BLaER1 (cell line): ENCODE results near the gene SMTNL1.

Source experiments
- H3K27ac ChIP-seq: shearing (Covaris generic); formaldehyde crosslinking; 2 replicates; pipeline ENCODE4 v1.8.1; 2022
- H3K27me3 ChIP-seq: shearing (Covaris generic); formaldehyde crosslinking; 2 replicates; pipeline ENCODE4 v1.8.1; 2022
- H3K36me3 ChIP-seq: shearing (Covaris generic); formaldehyde crosslinking; 2 replicates; pipeline ENCODE4 v1.8.1; 2022
- H3K4me1 ChIP-seq: shearing (Covaris generic); formaldehyde crosslinking; 2 replicates; pipeline ENCODE4 v1.8.1; 2022
- H3K4me2 ChIP-seq: shearing (Covaris generic); formaldehyde crosslinking; 2 replicates; pipeline ENCODE4 v1.8.1; 2022
- H3K4me3 ChIP-seq: shearing (Covaris generic); formaldehyde crosslinking; 2 replicates; pipeline ENCODE4 v1.8.1; 2022
- H3K9ac ChIP-seq: shearing (Covaris generic); formaldehyde crosslinking; 2 replicates; pipeline ENCODE4 v1.8.1; 2022
- H3K9me3 ChIP-seq: shearing (Covaris generic); formaldehyde crosslinking; 2 replicates; pipeline ENCODE4 v1.8.1; 2022
- H4K20me1 ChIP-seq: shearing (Covaris generic); formaldehyde crosslinking; 2 replicates; pipeline ENCODE4 v1.8.1; 2022
- Cebpa-rat ChIP-seq: shearing (Covaris generic); IDR thresholded peaks from 2 replicates; pipeline ENCODE4 v1.8.1; 2022

SMTNL1 gene

DNA sequence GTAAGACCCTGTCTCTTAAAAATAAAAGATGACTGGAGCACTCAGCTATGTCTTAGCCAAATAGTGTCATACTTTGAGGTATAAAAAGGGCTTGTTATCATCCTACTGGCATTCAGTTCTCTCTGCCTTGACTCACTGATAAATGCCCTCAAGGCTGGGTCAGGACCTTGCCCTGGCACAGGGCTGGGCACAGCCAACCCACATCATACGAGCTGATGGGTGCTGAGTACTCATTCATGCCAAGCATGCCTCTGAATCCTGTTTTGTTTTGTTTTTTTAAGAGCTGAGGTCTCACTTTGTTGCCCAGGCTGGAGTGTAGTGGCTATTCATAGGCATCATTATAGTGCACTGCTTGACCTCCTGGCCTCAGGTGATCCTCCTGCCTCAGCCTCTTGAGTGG is 1.9 kb downstream of the SMTNL1 start:
- Histone ChIP-seq H3K9me3 (no peaks in the 10 kb centered on the region), H3K4me2 (no peak overlapping the region), H3K4me3 (no peak overlapping the region), H4K20me1 (no peaks in the 10 kb centered on the region), H3K36me3 (no peaks in the 10 kb centered on the region), H3K27ac (no peak overlapping the region), H3K4me1 (no peaks in the 10 kb centered on the region), H3K27me3 (no peaks in the 10 kb centered on the region), H3K9ac (no peak overlapping the region)
- TF ChIP-seq Cebpa-rat = no peak

- Histone ChIP-seq H4K20me1 (no peaks in the 10 kb centered on the region), H3K36me3 (no peaks in the 10 kb centered on the region), H3K9ac (no peak overlapping the region), H3K4me1 (no peaks in the 10 kb centered on the region), H3K27me3 (no peaks in the 10 kb centered on the region), H3K4me3 (no peak overlapping the region), H3K27ac (no peak overlapping the region), H3K4me2 (no peak overlapping the region), H3K9me3 (no peaks in the 10 kb centered on the region)
- no peak for TF ChIP-seq Cebpa-rat
These were observed 3.8 kb downstream of the SMTNL1 start for GRCh38 chr11:57541169-57541568.

DNA sequence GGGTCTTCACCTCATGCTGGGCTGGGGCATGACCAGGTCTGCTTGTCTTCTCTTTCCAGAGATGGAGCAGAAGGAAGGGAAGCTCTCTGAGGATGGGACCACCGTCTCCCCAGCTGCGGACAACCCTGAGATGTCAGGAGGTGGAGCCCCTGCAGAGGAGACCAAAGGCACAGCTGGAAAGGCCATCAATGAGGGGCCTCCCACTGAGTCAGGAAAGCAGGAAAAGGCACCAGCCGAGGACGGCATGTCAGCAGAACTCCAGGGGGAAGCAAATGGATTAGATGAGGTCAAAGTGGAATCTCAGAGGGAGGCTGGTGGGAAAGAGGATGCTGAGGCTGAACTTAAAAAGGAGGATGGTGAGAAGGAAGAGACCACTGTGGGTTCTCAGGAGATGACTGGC is 5.2 kb downstream of the SMTNL1 start:
- no peak overlapping the region for H3K4me2 ChIP-seq
- no peak for TF ChIP-seq Cebpa-rat
- H3K4me1 ChIP-seq = peaks cover 8% of the 10 kb centered on the region

GRCh38 chr11:57543593-57543992 is 6.2 kb downstream of the SMTNL1 start:
- H3K27me3 ChIP-seq = no peaks in the 10 kb centered on the region
- H4K20me1 ChIP-seq = no peaks in the 10 kb centered on the region
- peaks cover under 1% of the 10 kb centered on the region; the same call in 1 of the 2 replicates for H3K36me3 ChIP-seq
- H3K27ac ChIP-seq = no peak overlapping the region
- H3K9ac ChIP-seq = no peak overlapping the region
- no peaks in the 10 kb centered on the region for H3K9me3 ChIP-seq
- no peak for TF ChIP-seq Cebpa-rat
- H3K4me3 ChIP-seq = no peak overlapping the region
- H3K4me1 ChIP-seq = peaks cover 17% of the 10 kb centered on the region
- H3K4me2 ChIP-seq = no peak overlapping the region

More for the DNA sequence above, 5.2 kb downstream of the SMTNL1 start:
- Histone ChIP-seq H3K27me3 (no peaks in the 10 kb centered on the region), H3K4me3 (no peak overlapping the region), H3K36me3 (no peaks in the 10 kb centered on the region), H3K9ac (no peak overlapping the region), H3K27ac (no peak overlapping the region), H3K9me3 (no peaks in the 10 kb centered on the region), H4K20me1 (no peaks in the 10 kb centered on the region)

DNA sequence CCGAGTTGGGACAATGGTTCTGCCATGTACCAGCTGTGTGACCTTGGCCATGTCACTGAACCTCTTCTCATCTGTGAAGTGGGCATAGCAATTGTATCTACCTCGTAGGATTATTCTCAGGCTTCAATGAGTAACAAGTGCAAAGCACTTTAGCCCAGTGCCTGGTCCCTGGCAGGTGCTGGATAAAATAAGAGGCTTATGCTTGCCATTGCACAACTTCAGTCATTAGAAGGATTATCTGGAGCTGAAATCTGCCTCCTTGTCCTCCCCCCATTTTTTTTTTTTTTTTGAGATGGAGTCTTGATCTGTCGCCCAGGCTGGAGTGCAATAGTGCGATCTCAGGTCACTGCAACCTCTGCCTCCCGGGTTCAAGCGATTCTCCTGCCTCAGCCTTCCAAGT is 7.2 kb downstream of the SMTNL1 start:
- no peaks in the 10 kb centered on the region for H3K27me3 ChIP-seq
- H3K36me3 ChIP-seq = peaks cover 10% of the 10 kb centered on the region
- no peak overlapping the region for H3K4me2 ChIP-seq
- peaks cover 17% of the 10 kb centered on the region for H3K4me1 ChIP-seq
- no peaks in the 10 kb centered on the region for H4K20me1 ChIP-seq
- H3K9ac ChIP-seq = no peak overlapping the region
- H3K27ac ChIP-seq = no peak overlapping the region
- H3K4me3 ChIP-seq = no peak overlapping the region
- no peak for TF ChIP-seq Cebpa-rat
- no peaks in the 10 kb centered on the region for H3K9me3 ChIP-seq

DNA sequence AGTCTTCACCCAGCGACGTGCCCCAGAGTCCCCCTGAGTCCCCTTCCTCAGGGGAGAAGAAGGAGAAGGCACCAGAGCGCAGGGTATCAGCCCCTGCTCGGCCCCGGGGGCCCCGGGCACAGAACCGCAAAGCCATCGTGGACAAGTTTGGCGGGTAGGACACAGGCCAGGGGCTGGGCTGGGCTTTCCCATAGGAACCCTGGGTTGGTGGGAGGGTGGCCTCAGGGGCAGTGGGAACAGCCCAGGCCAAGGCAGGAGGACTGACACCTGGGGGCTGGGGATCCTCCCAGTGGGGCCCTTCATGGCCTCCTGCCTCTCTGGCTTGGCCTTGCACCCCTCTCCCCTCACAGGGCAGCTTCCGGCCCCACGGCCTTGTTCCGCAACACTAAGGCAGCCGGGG is 8.5 kb downstream of the SMTNL1 start:
- Histone ChIP-seq H4K20me1 (no peaks in the 10 kb centered on the region), H3K9ac (no peak overlapping the region), H3K27me3 (no peaks in the 10 kb centered on the region), H3K4me1 (peaks cover 17% of the 10 kb centered on the region), H3K4me2 (no peak overlapping the region), H3K9me3 (no peaks in the 10 kb centered on the region), H3K36me3 (peaks cover 23% of the 10 kb centered on the region), H3K27ac (no peak overlapping the region), H3K4me3 (no peak overlapping the region)
- no peak for TF ChIP-seq Cebpa-rat

DNA sequence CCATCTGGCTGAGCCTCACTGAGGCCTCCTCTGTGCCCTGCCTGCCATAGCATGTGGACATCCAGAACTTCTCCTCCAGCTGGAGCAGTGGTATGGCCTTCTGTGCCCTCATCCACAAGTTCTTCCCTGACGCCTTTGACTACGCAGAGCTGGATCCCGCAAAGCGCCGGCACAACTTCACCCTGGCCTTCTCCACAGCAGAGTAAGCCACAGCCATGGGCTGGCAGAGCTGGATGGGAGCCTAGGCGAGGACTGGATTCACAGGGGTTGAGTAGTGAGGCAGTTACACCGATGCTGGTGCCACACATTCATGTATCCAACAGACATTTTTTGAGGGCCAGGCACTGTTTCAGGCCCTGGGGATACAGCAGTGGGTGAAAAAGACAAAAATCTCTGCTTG is 9.1 kb downstream of the SMTNL1 start:
- no peaks in the 10 kb centered on the region for H4K20me1 ChIP-seq
- no peak for TF ChIP-seq Cebpa-rat
- no peak overlapping the region for H3K4me3 ChIP-seq
- no peaks in the 10 kb centered on the region for H3K9me3 ChIP-seq
- H3K4me1 ChIP-seq = peaks cover 17% of the 10 kb centered on the region
- H3K4me2 ChIP-seq = no peak overlapping the region
- peaks cover 29% of the 10 kb centered on the region for H3K36me3 ChIP-seq
- H3K9ac ChIP-seq = no peak overlapping the region
- no peak overlapping the region for H3K27ac ChIP-seq
- no peaks in the 10 kb centered on the region for H3K27me3 ChIP-seq

- no peak for TF ChIP-seq Cebpa-rat
- H3K9ac ChIP-seq = no peak overlapping the region
- no peaks in the 10 kb centered on the region for H3K27me3 ChIP-seq
- no peaks in the 10 kb centered on the region for H3K9me3 ChIP-seq
- peak overlapping the region; percentile 77 for H3K27ac ChIP-seq
- H3K36me3 ChIP-seq = peaks cover 34% of the 10 kb centered on the region
- peaks cover 17% of the 10 kb centered on the region for H3K4me1 ChIP-seq
- no peaks in the 10 kb centered on the region for H4K20me1 ChIP-seq
- H3K4me3 ChIP-seq = no peak overlapping the region
- peak overlapping the region; percentile 79 for H3K4me2 ChIP-seq
These were observed 9.6 kb downstream of the SMTNL1 start for GRCh38 chr11:57546869-57547475.

GRCh38 chr11:57547854-57548377 is 10.5 kb downstream of the SMTNL1 start:
- no peaks in the 10 kb centered on the region for H3K27me3 ChIP-seq
- H3K9ac ChIP-seq = peak overlapping the region; percentile 70
- H3K27ac ChIP-seq = peak overlapping the region; percentile 77
- TF ChIP-seq Cebpa-rat = no peak
- peak overlapping the region; percentile 79 for H3K4me2 ChIP-seq
- peaks cover 17% of the 10 kb centered on the region for H3K4me1 ChIP-seq
- peaks cover 44% of the 10 kb centered on the region for H3K36me3 ChIP-seq
- no peaks in the 10 kb centered on the region for H3K9me3 ChIP-seq
- H4K20me1 ChIP-seq = no peaks in the 10 kb centered on the region
- no peak overlapping the region for H3K4me3 ChIP-seq

GRCh38 chr11:57549983-57550382 is 12.6 kb downstream of the SMTNL1 start:
- no peaks in the 10 kb centered on the region for H3K9me3 ChIP-seq
- H3K4me2 ChIP-seq = no peak overlapping the region
- TF ChIP-seq Cebpa-rat = no peak
- no peaks in the 10 kb centered on the region for H4K20me1 ChIP-seq
- H3K9ac ChIP-seq = no peak overlapping the region
- no peak overlapping the region for H3K27ac ChIP-seq
- no peak overlapping the region for H3K4me3 ChIP-seq
- no peaks in the 10 kb centered on the region for H3K27me3 ChIP-seq
- peaks cover 17% of the 10 kb centered on the region for H3K4me1 ChIP-seq
- peaks cover 64% of the 10 kb centered on the region for H3K36me3 ChIP-seq

DNA sequence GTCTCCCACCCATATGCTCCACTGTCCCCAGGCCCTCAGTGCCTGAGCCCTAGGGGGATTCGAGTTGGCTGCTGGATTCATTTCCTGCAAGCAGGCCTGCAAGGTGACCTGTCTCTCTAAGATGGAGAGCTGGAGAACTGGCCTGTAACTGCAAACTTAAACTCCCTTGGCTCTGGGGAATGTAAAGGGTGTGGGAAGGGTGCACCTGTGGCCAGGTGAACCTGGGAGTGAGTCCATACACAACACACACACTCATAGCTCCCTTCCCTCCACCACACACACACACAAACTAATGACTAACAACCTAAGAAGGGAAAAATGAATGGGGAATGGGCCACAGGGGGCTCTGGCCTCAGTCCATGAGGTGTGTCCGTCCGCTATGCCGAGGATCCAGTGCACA is 14.5 kb downstream of the SMTNL1 start:
- H4K20me1 ChIP-seq = no peaks in the 10 kb centered on the region
- no peaks in the 10 kb centered on the region for H3K9me3 ChIP-seq
- no peak overlapping the region for H3K4me3 ChIP-seq
- H3K27ac ChIP-seq = no peak overlapping the region
- no peaks in the 10 kb centered on the region for H3K27me3 ChIP-seq
- H3K36me3 ChIP-seq = peaks cover 84% of the 10 kb centered on the region
- no peak overlapping the region for H3K9ac ChIP-seq
- H3K4me2 ChIP-seq = no peak overlapping the region
- H3K4me1 ChIP-seq = peaks cover 15% of the 10 kb centered on the region
- TF ChIP-seq Cebpa-rat = no peak
